AG04450 (cell line): Measurements from ENCODE around the gene ALG6. TPM values are rescaled to one million over a fixed set of nuclear protein-coding genes. Genes with fewer than 3 reads are reported as not detected.

Source experiments
- CTCF ChIA-PET: fragments of 300-600, 350-600 bp; formaldehyde crosslinking; extraction: SDS; loops from one replicate; lab custom pipeline; 2022; ENCODE audit warnings: antibody characterized with exemption, inconsistent platforms; lab: Charles Lee
- POLR2A ChIA-PET: fragments of 350-600 bp; formaldehyde crosslinking; extraction: SDS; loops from one replicate; lab custom pipeline; 2021; ENCODE audit warnings: antibody characterized with exemption, inconsistent platforms; lab: Yijun Ruan, JAX
- DNase-seq: peaks from one replicate; pipeline ENCODE4 v3.0.0-alpha.2; 2011; ENCODE audit warnings: low read depth, low spot score
- H3K27ac ChIP-seq: one replicate; pipeline ENCODE4 v1.5.1; 2012; ENCODE audit warnings: low read depth, low read length, control low read depth
- H3K27me3 ChIP-seq: one replicate; pipeline ENCODE4 v1.6.0; 2012; ENCODE audit warnings: low read length; ENCODE audit not compliant: control insufficient read depth, insufficient read depth
- H3K4me3 ChIP-seq: 2 replicates; pipeline ENCODE4 v1.5.1; 2011; ENCODE audit warnings: mild to moderate bottlenecking, low read depth, low read length, control low read depth
- H3K9me3 ChIP-seq: 2 replicates; pipeline ENCODE4 v1.5.1; 2012; ENCODE audit warnings: low read length; ENCODE audit not compliant: control insufficient read depth, insufficient read depth
- CTCF ChIP-seq: IDR thresholded peaks from 2 replicates; pipeline ENCODE4 v1.5.1; 2011; ENCODE audit warnings: low read depth, low read length, control low read depth, inconsistent platforms
- polyA plus RNA-seq: library from polyadenylated mRNA; depleted of rRNA; stranded (reverse); fragments of >200 nt; gene quantifications from 2 replicates; pipeline ENCODE4 v1.2.3, GENCODE V29; 2011

ALG6 gene
- polyA plus RNA-seq, 1 experiment = 21.6 TPM

DNA sequence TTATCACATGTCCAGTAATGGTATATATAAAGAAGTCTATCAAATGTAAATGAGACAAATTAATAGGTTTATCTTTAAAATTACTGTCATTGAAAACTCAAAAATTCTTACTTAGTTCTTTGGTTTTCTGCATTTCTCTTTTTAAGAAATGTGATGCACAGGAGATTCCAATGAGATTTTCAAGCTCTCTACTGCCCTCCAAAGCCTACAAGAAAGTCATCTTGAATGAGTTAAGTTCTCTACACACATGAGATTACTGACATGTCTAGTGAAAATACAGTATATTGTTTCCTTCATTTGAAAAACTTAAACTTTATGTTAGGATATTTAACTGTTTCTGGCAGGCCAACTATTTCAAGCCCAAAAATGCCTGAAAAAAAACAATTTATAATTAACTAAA is 86.8 kb downstream of the ALG6 start:
- Histone ChIP-seq H3K9me3 (no peaks in the 10 kb centered on the region), H3K4me3 (no peak overlapping the region), H3K27ac (no peak overlapping the region), H3K27me3 (no peaks in the 10 kb centered on the region)
- ChIA-PET CTCF (no interaction called here), POLR2A (no interaction called here)
- peak; percentile 51 for TF ChIP-seq CTCF
- DNase-seq = peak; percentile 2

DNA sequence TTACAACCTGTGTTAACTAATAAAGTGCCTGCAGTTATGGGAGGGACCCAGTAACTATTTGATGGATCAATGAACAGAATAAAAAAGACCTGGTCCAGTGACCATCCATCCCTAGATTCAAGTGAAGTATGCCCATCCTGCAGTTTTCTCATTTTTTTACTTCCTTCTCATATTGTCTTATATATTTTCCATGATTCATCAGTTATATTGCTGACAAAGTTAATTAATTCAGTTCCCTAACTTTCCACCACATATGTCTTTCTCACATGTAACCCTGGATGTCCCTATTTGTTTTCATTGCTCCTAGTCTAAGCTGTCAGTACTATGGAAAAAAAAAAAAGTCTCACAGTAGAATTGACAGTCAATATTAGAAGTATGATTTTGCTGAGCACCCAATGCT is 91.3 kb downstream of the ALG6 start:
- H3K27ac ChIP-seq = no peak overlapping the region
- no peaks in the 10 kb centered on the region for H3K27me3 ChIP-seq
- ChIA-PET POLR2A (no interaction called here), CTCF (interaction anchor here (1.6 kb wide), 1 partner anchor 17 kb away, joined by 5 read pairs; no protein-coding TSS in a partner anchor)
- no peak for DNase-seq
- no peak overlapping the region for H3K4me3 ChIP-seq
- no peaks in the 10 kb centered on the region for H3K9me3 ChIP-seq
- TF ChIP-seq CTCF = no peak

GRCh38 chr1:63461661-63462230 is 94.3 kb downstream of the ALG6 start:
- CTCF ChIA-PET = interaction anchor here (0.7 kb wide), 1 partner anchor 11 kb away, joined by 3 read pairs; no protein-coding TSS in a partner anchor
- Histone ChIP-seq H3K4me3 (no peak overlapping the region), H3K27ac (no peak overlapping the region), H3K9me3 (no peaks in the 10 kb centered on the region), H3K27me3 (no peaks in the 10 kb centered on the region)
- POLR2A ChIA-PET = no interaction called here
- no peak for DNase-seq
- no peak for TF ChIP-seq CTCF

- no peak for TF ChIP-seq CTCF
- Histone ChIP-seq H3K27me3 (no peaks in the 10 kb centered on the region), H3K4me3 (no peak overlapping the region), H3K9me3 (no peaks in the 10 kb centered on the region), H3K27ac (no peak overlapping the region)
- DNase-seq = no peak
- ChIA-PET POLR2A (no interaction called here), CTCF (no interaction called here)
Observed at GRCh38 chr1:63463248-63463647, 95.8 kb downstream of the ALG6 start.

DNA sequence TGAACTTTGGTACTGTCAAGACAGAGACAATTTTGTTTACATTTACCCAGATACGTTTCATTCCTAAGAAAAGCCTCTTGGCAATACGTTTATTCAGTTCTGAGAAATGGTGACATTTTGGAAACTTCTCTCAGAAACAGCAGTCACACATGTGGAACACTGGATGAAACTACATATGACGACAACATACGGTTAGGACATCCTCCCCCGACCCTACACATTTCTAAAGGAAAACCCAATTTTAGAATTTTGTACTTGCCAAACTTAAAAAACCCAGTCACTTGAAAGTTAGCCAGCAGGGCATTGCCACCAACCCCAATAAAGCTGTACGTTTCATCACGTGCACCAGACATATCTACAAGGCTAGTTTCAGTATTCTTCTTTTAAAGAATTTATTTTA is 98.8 kb downstream of the ALG6 start:
- H3K9me3 ChIP-seq = no peaks in the 10 kb centered on the region
- no peak for TF ChIP-seq CTCF
- no peak overlapping the region for H3K27ac ChIP-seq
- POLR2A ChIA-PET = no interaction called here
- DNase-seq = no peak
- H3K4me3 ChIP-seq = no peak overlapping the region
- CTCF ChIA-PET = no interaction called here
- no peaks in the 10 kb centered on the region for H3K27me3 ChIP-seq
